ENCODE data around the gene PRAMEF33.
"Not testable (repeated sequence)": the region's sequence is repeated elsewhere in the genome, so short reads cannot be mapped to it uniquely, and the experiment has no call there.

PRAMEF33 gene, protein sequence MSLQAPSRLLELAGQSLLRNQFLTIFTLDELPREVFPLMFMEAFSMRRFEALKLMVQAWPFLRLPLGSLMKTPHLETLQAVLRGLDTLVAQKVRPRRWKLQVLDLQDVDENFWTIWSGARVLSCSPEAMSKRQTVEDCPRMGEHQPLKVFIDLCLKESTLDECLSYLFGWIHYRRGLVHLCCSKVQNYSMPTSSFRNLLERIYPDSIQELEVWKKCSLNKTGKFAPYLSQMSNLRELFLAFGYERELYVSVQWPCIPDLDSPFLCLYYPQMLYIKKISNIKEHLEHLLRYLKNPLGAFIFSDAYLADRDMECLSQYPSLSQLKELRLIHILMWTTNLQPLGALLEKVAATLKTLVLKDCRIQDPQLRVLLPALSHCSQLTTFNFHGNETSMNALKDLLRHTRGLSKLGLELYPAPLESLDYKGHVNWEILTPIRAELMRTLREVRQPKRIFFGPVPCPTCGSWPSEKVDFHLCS

GRCh38 chr1:13303239-13303638, at the start of gene PRAMEF33:
Gene PRAMEF33 (plus strand): TSS chr1:13303539. CDS start chr1:13305955, 2,416 bp downstream.
- not testable (repeated sequence) for H2AFZ ChIP-seq (ENCODE audit: low read depth, low read length); H3K79me2 ChIP-seq (ENCODE audit: insufficient read depth, low read length); H3K4me3 ChIP-seq (ENCODE audit: low read depth in 1 of 2, low read length in 2 of 2); H4K20me1 ChIP-seq (ENCODE audit: insufficient read depth, low read length); DNase-seq; ATAC-seq (ENCODE audit: insufficient read depth, low read depth); H3K9ac ChIP-seq (ENCODE audit: low read depth, low read length); H3K36me3 ChIP-seq (ENCODE audit: insufficient read depth, low read length); H3K27me3 ChIP-seq (ENCODE audit: insufficient read depth, low read length, poor library complexity); H3K9me3 ChIP-seq (ENCODE audit: insufficient read depth, low read length, severe bottlenecking); H3K27ac ChIP-seq (ENCODE audit: low read length); H3K4me2 ChIP-seq (ENCODE audit: insufficient read depth, low read length); H3K4me1 ChIP-seq (ENCODE audit: insufficient read depth, low read length)

GRCh38 chr1:13253898-13254297, 49.4 kb upstream of the PRAMEF33 start, which contains the start of gene PRAMEF5:
Gene PRAMEF5 (plus strand): TSS chr1:13254198. CDS start chr1:13259269, 5,071 bp downstream.
- H3K4me1 ChIP-seq (ENCODE audit: insufficient read depth, low read length); ATAC-seq (ENCODE audit: insufficient read depth, low read depth); H3K36me3 ChIP-seq (ENCODE audit: insufficient read depth, low read length); H3K4me2 ChIP-seq (ENCODE audit: insufficient read depth, low read length); H4K20me1 ChIP-seq (ENCODE audit: insufficient read depth, low read length); H3K4me3 ChIP-seq (ENCODE audit: low read depth in 1 of 2, low read length in 2 of 2); H3K9me3 ChIP-seq (ENCODE audit: insufficient read depth, low read length, severe bottlenecking); H2AFZ ChIP-seq (ENCODE audit: low read depth, low read length); H3K27ac ChIP-seq (ENCODE audit: low read length); H3K9ac ChIP-seq (ENCODE audit: low read depth, low read length); H3K27me3 ChIP-seq (ENCODE audit: insufficient read depth, low read length, poor library complexity); H3K79me2 ChIP-seq (ENCODE audit: insufficient read depth, low read length); DNase-seq: not testable (repeated sequence)

DNA sequence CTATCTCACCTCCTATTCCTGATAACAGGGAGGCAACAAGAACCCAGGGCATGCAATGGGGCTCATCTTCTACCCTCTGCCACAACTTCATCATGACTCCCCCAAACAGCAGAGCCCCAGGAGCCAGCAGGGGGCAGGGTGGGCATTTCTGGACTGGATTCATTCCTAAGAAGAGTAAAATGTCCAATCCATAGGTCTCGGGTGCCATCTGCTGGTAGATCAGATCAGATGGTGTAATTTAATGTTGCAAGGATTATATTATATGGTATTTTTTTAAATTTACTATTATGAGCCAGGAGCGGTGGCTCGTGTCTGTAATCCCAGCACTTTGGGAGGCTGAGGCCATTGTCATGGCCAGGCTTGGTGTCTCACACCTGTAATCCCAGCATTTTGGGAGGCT, 38.2 kb upstream of the PRAMEF33 start:
- not testable (repeated sequence) for H3K4me3 ChIP-seq (ENCODE audit: low read depth in 1 of 2, low read length in 2 of 2); H3K27me3 ChIP-seq (ENCODE audit: insufficient read depth, low read length, poor library complexity); H4K20me1 ChIP-seq (ENCODE audit: insufficient read depth, low read length); H2AFZ ChIP-seq (ENCODE audit: low read depth, low read length); H3K4me1 ChIP-seq (ENCODE audit: insufficient read depth, low read length); H3K79me2 ChIP-seq (ENCODE audit: insufficient read depth, low read length); H3K4me2 ChIP-seq (ENCODE audit: insufficient read depth, low read length); H3K9ac ChIP-seq (ENCODE audit: low read depth, low read length); H3K27ac ChIP-seq (ENCODE audit: low read length); H3K9me3 ChIP-seq (ENCODE audit: insufficient read depth, low read length, severe bottlenecking); H3K36me3 ChIP-seq (ENCODE audit: insufficient read depth, low read length); DNase-seq
- peak; percentile 58; the same call in 2 of the 3 replicates for ATAC-seq (ENCODE audit: insufficient read depth, low read depth)

DNA sequence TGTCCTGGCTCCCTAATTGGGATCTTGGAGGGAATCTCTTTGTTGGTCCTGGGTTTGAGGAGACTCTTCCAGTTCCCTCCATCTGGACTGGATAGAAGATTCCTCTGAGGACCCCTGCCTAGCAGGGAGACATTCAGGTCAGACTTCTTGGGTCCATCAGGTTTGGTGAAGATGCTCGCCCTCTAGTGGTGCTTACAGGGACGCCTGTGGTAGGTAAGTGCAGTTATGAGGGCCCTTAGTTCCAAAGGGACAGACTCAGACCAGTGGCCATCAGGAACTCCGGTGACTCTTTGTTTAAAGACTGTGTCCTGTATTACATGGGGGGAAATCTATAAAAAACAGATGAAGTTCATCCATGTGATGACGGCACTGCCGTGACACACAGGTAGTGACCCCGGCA, 26.3 kb upstream of the PRAMEF33 start:
- H3K27me3 ChIP-seq (ENCODE audit: insufficient read depth, low read length, poor library complexity); H3K9me3 ChIP-seq (ENCODE audit: insufficient read depth, low read length, severe bottlenecking); ATAC-seq (ENCODE audit: insufficient read depth, low read depth); H3K4me2 ChIP-seq (ENCODE audit: insufficient read depth, low read length); H3K27ac ChIP-seq (ENCODE audit: low read length); H2AFZ ChIP-seq (ENCODE audit: low read depth, low read length); H3K4me1 ChIP-seq (ENCODE audit: insufficient read depth, low read length); H3K9ac ChIP-seq (ENCODE audit: low read depth, low read length); H3K36me3 ChIP-seq (ENCODE audit: insufficient read depth, low read length); H3K79me2 ChIP-seq (ENCODE audit: insufficient read depth, low read length); H4K20me1 ChIP-seq (ENCODE audit: insufficient read depth, low read length); H3K4me3 ChIP-seq (ENCODE audit: low read depth in 1 of 2, low read length in 2 of 2); DNase-seq: not testable (repeated sequence)

DNA sequence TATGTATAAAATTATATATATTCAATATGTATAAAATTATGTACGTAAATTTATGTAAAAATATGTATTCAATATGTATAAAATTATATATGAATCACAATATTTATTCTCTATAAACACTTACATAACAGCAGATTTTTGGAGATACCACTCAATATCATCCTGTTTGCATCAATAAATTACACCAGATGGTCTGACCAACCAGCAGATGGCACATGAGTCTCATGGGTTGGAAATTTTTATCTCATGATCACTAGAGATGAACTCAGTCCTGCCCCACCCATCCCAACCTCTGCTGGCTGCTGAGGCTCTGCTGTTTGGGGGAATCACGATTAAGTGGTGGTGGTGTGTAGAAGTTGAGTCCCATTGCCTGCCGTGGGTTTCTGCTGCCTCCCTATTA, 23.7 kb upstream of the PRAMEF33 start:
- H3K9ac ChIP-seq (ENCODE audit: low read depth, low read length); H2AFZ ChIP-seq (ENCODE audit: low read depth, low read length); H3K4me3 ChIP-seq (ENCODE audit: low read depth in 1 of 2, low read length in 2 of 2); H4K20me1 ChIP-seq (ENCODE audit: insufficient read depth, low read length); DNase-seq; H3K27me3 ChIP-seq (ENCODE audit: insufficient read depth, low read length, poor library complexity); H3K9me3 ChIP-seq (ENCODE audit: insufficient read depth, low read length, severe bottlenecking); H3K27ac ChIP-seq (ENCODE audit: low read length); H3K79me2 ChIP-seq (ENCODE audit: insufficient read depth, low read length); H3K4me1 ChIP-seq (ENCODE audit: insufficient read depth, low read length); H3K36me3 ChIP-seq (ENCODE audit: insufficient read depth, low read length); H3K4me2 ChIP-seq (ENCODE audit: insufficient read depth, low read length): not testable (repeated sequence)
- peak; percentile 39; the same call in 1 of the 3 replicates for ATAC-seq (ENCODE audit: insufficient read depth, low read depth)

DNA sequence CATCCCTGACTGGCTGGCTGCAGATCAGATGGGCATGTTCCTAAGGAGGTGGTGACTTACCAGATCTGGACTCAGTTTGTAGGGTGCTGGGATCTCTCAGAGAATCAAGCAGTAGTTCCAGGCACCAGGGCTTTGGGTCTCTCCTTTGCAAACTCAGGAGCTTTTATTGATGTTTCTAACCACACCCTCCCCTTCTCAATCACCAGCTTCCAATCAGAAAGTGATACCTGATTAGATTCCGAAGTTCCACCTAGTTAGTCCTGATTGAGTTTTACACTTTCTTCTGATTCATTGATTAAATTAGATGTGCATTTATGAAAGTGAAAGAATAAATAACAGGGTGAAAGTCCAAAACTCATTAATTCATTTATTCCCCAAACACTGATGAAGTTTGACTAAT, 18.3 kb upstream of the PRAMEF33 start, which contains the start of gene PRAMEF8:
PRAMEF8 (minus strand) TSS at position 101 of the 400 bp plus-strand sequence. CDS start 1,046 bp downstream, outside the sequence.
- H3K27me3 ChIP-seq (ENCODE audit: insufficient read depth, low read length, poor library complexity); H3K9me3 ChIP-seq (ENCODE audit: insufficient read depth, low read length, severe bottlenecking); H3K9ac ChIP-seq (ENCODE audit: low read depth, low read length); H3K4me3 ChIP-seq (ENCODE audit: low read depth in 1 of 2, low read length in 2 of 2); H4K20me1 ChIP-seq (ENCODE audit: insufficient read depth, low read length); H3K4me1 ChIP-seq (ENCODE audit: insufficient read depth, low read length); H3K4me2 ChIP-seq (ENCODE audit: insufficient read depth, low read length); H3K36me3 ChIP-seq (ENCODE audit: insufficient read depth, low read length); ATAC-seq (ENCODE audit: insufficient read depth, low read depth); H3K27ac ChIP-seq (ENCODE audit: low read length); H2AFZ ChIP-seq (ENCODE audit: low read depth, low read length); H3K79me2 ChIP-seq (ENCODE audit: insufficient read depth, low read length); DNase-seq: not testable (repeated sequence)

- H2AFZ ChIP-seq (ENCODE audit: low read depth, low read length); H3K4me1 ChIP-seq (ENCODE audit: insufficient read depth, low read length); H3K9ac ChIP-seq (ENCODE audit: low read depth, low read length); H3K27me3 ChIP-seq (ENCODE audit: insufficient read depth, low read length, poor library complexity); H4K20me1 ChIP-seq (ENCODE audit: insufficient read depth, low read length); H3K4me2 ChIP-seq (ENCODE audit: insufficient read depth, low read length); DNase-seq; H3K4me3 ChIP-seq (ENCODE audit: low read depth in 1 of 2, low read length in 2 of 2); H3K79me2 ChIP-seq (ENCODE audit: insufficient read depth, low read length); H3K9me3 ChIP-seq (ENCODE audit: insufficient read depth, low read length, severe bottlenecking); ATAC-seq (ENCODE audit: insufficient read depth, low read depth); H3K36me3 ChIP-seq (ENCODE audit: insufficient read depth, low read length); H3K27ac ChIP-seq (ENCODE audit: low read length): not testable (repeated sequence)
Measured at GRCh38 chr1:13289030-13289429, 14.3 kb upstream of the PRAMEF33 start.

GRCh38 chr1:13297216-13297931, 6.0 kb upstream of the PRAMEF33 start:
- not testable (repeated sequence) for ATAC-seq (ENCODE audit: insufficient read depth, low read depth); H3K4me3 ChIP-seq (ENCODE audit: low read depth in 1 of 2, low read length in 2 of 2); H3K36me3 ChIP-seq (ENCODE audit: insufficient read depth, low read length); H3K27me3 ChIP-seq (ENCODE audit: insufficient read depth, low read length, poor library complexity); H3K4me1 ChIP-seq (ENCODE audit: insufficient read depth, low read length); H3K27ac ChIP-seq (ENCODE audit: low read length); H3K9me3 ChIP-seq (ENCODE audit: insufficient read depth, low read length, severe bottlenecking); H3K79me2 ChIP-seq (ENCODE audit: insufficient read depth, low read length); H3K4me2 ChIP-seq (ENCODE audit: insufficient read depth, low read length); H2AFZ ChIP-seq (ENCODE audit: low read depth, low read length); DNase-seq; H3K9ac ChIP-seq (ENCODE audit: low read depth, low read length); H4K20me1 ChIP-seq (ENCODE audit: insufficient read depth, low read length)

All from DND-41 (cell line).